Ammon's horn (tissue), 1 donor: ENCODE data around the gene EXOC2.

Source experiments
- DNase-seq: peaks from one replicate; pipeline ENCODE4 v3.0.0-alpha.2; 2016; ENCODE audit warnings: low spot score

Gene EXOC2

DNA sequence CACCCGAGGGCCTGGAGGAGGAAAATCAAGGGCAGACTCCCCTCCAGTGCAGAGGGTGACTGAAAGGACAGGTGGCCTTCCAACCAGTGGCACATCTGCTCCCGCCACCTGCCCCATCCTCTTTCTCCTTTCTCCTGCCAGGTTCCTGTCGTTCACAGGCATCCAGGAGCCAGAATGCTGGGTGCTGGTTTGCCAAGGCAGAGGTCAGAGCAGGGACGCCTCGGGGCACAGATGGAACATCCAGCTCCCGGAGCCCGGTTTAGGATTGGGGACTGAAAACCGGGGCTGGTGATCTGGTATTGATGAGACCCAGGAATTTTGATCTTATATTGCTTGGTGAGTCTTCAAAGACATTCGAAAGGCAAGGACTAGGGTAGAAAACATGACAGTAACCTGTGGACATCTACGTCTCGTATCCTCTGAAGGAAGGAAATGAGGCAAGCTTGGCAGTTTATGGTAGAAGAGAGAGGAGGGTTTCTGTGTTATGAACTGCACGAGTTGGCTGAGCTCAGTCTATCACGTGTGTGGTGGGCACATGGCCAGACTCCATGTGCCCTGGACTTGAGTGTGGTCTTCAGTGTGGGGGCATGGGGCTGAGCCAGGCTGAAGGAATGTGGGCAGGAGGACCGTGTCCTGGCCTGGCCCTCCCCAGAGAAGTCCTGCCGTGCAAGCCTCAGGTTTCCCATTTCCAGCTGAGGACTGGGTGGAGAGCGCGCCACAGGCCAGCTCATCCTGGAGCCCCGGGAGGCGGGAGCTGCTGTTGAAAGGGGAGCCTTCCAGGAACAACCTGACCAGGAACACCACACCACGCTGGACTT lies 227.2 kb downstream of the EXOC2 start:
- DNase-seq = no peak

DNA sequence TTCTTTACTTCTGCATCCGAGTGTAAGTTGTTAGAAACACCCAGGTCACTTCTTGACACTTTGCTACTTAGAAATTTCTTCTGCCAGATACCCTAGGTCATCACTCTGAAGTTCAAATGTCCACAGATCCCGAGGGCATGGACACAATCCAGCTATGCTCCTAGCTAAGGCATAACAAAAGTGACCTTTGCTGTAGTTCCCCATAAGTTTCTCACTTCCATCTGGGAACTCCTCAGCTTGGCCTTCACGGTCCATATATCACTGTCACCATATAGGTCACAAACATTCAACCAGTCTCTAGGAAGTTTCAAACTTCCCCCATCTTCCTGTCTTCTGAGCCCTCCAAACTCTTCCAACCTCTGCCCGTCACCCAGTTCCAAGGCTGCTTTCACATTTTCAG lies 236.1 kb downstream of the EXOC2 start:
- DNase-seq = no peak

DNA sequence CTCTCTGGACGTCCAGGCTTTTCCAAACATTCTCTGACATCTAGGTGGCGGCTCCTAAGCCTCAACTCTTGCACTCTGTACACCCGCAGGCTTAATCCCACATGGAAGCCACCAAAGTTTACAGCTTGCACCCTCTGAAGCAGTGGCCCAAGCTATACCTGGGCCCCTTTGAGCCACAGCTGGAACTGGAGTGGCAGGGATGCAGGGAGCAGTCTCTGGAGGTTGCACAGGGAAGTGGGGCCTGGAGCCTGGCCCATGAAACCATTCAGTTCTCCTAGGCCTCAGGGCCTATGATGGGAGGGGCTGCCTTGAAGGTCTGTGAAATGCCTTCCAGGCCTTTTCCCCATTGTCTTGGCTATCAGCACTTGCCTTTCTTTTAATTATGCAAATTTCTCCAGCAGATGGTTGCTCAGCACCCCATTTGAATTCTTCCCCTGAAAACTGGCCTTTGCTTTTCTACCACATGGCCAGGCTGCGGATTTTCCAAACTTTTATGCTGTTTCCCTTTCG lies 236.5 kb downstream of the EXOC2 start:
- no peak for DNase-seq

DNA sequence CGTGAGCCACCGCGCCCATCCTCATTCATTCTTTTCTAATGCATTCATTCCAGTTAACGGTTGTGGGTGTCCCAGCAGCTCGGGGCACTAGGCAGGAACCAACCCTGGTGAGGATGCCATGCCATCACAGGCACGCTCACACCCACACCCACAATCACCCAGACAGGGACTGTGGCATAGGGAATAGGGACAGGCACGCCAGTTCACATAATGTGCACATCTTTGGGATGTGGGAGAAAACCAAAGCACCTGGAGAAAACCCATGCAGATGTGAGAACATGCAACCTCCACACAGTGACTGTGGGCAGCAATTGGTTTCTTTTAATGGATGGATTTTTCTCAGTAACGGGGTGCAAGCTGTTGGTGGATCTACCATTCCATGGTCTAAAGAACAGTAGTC lies 237.1 kb downstream of the EXOC2 start:
- no peak for DNase-seq

DNA sequence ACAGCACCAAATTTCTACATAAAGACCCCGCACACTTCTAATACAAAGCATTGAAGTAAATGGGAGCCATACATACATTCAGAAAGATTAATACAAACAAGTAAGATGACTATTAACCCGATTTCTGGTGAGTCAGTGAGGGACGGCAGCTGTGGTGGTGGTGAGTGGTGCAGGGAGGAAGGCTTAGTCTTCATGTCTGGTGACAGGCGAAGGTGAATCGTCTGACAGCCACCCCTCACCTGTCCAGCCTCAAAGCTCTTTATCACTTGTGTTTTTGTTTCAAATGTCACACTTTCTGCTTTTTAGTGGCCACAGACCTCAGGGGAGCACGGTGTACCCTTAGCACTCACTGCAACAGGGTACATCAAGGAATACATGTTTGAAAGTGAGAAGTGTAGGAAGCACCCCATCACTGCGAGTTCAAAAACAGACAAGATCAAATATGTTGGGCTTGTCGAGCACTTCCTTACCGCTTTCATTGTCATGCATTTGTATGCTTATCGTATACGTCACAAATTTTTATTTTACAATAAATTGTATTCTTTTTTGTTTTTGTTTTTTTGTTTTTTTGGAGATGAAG lies 237.8 kb downstream of the EXOC2 start:
- no peak for DNase-seq

DNA sequence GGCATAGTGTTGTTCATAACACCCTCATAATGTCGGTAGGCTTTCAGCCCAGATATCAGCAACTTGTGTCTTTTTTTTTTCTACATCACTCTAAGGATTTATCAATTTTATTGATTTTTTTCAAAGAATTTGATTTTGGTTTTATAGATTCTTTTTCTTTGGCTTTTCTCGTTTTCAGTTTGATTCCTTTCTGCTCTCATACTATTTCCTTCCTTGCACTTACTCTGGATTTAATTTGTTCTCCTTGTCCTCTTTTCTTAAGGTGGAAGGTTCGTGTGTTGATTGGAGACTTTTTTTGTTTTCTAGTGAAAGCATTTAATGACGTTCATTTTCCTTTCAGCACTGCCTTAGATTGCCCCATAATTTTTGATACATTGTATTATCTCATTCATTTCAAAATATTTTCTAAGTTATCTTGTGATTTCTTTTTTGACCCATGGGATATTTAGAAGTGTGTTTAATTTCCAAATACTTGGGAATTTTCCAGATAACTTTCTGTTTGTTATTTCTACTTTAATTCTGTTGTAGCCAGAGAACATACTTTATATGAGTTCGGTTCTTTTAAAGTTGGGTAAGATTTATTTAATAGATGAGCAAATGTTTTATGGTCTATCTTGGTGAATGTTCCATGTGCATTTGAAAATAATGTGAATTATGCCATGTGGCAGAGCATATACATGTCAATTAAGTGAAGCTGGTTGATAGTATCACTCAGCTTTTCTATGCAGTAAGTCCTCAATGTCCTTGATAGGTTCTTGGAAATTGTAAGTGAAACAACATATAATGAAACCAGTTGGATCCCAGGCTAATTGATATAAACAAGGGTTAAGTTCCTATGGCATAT lies 238.6 kb downstream of the EXOC2 start:
- no peak for DNase-seq

DNA sequence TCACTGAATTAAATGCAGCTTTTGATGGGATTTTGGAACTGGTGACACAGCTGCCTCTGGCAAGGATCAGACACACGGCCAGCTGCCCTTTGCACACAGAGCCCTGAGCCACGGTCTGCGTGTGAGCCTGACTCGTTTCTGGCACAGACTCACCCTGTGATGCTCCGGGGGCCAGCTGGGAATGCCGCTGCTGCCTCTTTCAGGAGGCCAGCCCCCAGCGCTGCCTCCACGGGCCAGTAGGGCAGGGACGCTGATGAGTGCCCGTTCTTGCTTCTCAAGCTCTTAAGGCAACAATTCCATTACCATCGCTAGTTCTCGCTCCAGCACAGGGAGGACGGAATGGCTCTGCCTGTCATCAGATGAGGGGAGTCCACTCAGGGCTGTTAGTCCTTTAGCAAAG lies 239.8 kb downstream of the EXOC2 start:
- DNase-seq = peak; percentile 89

DNA sequence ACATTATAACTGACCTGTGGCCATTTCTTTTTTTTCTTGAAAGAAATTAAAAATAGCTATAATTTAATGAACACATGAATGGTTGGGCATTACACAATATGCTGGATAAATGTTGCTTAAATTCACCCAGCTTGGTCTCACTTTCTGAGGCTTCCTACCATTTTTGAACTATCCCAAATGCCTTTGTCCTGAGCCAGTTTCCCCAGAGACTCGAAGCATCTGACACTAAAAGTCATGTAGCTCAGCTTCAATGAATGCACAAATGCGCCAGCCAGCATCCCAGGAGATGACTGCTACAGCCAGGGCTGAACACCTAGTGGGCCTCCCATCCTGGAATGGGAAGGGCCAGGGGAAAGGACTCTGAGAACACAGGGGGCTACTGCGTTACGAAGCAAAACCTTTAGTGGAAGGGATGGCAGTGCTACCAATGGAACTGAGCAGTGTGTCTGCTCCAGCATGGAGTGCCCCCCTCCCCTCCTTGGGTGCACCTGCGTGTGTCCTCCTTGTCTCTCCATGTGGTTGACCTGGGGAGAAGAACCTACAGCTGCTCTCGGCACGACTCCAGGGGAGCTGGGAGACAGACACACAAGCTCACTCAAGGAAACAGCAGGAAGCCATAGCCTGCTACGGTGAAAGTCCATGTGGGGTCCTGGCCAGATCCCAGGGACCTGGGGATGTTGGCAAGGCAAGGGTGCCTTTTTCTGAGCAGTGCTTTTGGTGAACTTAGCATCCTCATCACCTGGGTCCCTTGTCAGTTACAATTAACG lies 240.5 kb downstream of the EXOC2 start:
- no peak for DNase-seq

DNA sequence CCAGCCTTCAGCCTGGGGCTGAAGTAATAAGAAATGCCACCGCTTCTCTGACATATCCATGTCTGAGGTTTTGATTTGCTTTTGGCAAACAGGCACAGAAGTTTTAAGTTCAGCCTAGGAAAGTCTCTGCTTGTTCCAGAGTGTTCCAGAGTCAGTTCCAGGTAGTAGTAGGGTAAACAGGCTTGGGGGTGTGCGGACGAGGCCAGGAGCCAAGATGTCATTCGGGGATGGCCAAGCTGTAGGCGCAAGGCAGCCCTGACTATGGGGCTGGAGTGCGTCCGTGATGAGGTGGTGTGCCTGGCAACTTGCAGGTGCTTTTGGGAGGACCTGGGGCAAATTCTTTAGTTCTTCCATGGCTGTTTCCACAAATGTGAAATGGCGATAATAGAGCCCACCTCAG lies 241.1 kb downstream of the EXOC2 start:
- no peak for DNase-seq

DNA sequence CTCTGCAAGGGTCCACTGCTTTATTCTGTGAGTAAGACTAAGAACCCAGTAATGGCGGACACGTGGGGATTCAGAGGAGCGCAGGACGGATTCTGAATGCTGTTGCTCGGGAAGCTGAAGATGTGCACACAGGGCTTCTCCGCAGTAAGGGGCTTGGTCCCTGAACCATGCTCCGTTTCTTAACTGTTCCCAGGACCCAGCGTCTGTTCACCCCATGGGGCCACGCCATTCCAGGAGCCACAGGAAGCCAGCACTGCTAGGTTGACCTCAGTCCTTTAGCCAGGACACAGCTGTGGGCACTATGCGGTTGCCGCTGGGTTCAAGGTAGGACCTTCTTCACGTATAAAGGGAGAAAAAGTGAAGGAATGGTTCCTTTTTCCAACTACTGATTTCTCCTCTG lies 241.6 kb downstream of the EXOC2 start:
- no peak for DNase-seq

DNA sequence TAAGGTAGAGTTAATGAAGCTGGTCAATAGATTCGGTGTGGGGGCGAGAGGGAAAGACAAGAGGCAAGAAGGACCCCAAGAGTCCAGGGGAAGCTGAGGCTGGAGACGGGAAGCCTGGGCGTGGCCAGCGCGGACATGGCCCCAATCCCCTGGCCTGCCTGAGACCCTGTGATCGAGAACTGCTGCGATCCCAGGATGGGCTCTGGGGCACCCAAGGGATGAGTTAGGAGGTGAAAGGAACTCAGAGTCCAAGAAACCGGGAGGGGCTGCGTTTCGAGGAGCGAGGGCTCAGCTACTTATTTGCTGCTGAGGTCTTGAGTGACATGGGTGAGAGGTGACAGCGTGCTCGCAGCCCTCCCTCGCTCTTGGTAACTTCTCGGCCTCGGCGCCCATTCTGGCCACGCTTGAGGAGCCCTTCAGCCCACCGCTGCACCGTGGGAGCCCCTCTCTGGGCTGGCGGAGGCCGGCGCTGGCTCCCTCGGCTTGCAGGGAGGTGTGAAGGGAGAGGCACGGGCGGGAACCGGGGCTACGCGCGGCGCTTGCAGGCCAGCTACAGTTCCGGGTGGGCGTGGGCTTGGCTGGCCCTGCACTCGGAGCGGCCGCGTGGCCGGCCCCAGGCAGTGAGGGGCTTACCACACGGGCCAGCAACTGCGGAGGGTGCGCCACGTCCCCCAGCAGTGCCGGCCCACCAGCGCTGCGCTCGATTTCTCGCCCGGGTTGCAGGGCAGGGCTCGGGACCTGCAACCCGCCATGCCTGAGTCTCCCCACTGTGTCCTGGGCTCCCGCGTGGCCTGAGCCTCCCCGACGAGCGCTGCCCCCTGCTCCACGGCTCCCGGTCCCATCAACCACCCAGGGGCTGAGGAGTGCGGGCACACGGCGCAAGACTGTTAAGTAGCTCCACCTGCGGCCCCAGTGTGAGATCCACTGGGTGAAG lies 243.2 kb downstream of the EXOC2 start:
- no peak for DNase-seq

DNA sequence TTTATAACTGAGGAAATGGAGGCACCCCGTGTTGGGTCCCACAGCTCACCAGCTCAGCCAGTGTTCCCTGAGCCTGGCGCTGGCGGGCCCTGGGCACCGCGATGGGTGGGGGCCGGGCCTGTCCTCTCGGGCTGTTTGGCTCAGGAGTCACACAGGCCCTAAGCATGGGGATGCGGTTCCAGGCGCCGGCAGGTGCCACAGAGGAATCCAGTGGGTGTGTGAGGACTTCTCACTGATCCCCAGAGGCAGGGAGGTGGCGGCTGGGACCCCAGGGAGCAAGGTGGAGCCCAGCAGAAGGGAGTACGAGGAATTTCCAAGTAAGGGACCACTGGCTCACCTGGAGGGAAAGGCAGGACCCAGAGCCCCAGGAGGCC lies 243.9 kb downstream of the EXOC2 start:
- DNase-seq = no peak

DNA sequence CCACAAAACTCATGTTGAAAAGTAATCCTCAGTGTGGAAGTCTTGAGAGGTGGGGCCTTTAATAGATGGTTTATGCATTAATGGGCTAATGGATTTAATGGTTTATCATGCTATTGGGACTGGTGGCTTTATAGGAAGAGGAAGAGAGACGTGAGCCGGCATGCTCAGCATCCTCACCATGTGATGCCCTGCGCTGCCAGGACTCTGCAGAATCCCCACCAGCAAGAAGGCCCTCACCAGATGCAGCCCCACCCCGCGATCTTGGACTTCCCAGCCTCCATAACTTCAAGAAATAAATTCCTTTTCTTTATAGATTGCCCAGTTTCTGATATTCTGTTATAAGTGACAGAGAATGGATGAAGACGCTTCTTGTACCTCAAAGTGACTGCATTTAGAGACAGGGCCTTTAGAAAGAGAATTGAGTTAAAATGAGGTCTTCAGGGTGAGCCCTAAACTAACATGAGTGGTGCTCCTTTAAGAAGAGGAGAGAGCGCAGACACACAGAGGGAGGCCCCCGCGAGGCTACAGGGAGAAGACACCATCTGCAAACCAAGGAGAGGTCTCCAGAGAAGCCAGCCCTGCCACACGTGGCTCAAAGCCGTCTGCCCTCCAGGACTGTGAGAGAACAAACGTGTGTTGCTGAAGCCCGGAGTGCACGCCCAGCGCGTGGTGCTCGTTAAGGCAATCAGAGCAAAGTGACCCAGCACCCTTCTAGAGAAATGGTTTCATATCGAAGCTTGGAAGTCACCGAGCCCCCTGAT lies 244.5 kb downstream of the EXOC2 start:
- DNase-seq = no peak

DNA sequence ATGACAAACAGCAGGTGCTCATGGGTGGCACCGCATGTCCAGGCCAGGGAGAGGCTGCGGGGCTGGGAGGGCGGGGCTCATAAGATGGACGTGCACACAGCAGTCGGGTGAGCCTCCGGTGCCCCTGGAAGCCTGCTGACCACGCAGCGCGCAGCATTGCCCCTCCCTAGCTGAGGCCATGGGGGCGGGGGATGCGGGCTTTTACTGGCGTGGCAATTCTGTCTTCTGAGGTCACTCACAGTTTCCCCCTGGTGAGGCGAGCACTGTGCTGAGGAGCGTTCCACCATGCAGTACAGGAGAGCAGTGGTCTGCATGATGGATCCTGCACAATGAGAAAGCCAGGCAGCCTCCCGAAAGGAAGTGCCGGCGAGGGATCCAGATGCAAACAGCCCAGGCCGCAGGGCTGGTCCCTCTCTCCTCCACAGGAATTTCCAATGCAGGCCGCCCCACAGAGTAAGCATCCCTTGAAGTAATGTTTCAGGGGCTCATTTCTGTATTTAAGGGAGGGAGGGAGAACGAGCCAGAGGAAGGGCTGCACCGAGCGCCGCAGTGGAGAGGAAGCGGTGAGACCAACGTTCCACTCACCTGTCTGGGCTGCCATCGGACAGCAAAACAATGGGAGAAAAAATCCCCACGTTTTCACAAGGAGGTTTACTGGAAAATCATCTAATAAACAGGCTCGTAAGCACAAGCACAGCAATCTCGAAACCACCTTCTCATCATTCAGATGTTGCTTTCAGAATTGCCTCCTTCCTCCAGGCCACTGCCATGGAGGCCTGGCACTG lies 245.4 kb downstream of the EXOC2 start:
- no peak for DNase-seq

DNA sequence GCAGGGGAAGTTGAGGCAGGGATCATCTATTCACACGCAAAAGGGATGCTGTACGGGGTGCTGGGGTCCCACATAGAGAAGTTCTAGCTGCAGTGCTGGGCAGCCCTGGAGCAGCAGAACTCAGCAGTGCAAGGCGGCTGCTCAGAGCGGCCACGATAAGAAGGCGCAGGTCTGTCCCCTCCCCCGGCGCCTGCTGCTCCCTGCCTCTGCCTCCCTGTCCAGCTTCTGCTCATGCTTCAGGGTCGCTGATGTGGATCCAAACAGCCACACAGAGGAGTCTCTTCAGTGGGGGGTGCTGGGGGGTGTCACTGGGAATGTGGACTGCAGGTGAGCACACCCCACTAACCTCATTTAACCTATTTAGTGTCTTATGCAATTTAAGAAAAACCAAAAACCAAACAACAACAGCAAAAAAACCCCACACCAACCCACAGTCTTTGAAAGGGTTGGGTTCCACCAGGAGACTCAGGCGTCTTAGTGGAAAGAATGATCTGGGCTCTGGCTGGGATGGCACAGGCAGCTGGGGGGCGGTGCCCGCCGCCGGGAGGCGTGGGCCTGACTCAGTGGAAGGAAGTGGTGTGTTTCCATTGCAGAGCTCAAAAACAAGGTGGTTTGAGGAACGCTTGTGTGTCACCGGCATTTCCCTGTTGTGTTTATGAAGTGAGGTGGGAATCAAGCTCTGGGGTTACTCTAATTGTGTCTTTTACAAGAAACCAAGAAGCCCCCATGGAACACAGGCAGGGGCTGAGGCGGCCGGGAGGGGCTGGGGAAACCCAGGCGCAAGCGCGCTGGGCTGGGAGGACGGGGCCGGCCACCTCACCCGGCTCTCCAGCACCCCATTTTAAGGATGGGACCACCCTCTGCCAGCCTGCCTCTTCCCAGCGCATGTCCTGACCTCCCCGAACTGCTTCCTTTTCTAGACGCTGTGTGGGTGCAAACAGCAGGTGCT lies 246.2 kb downstream of the EXOC2 start:
- no peak for DNase-seq

DNA sequence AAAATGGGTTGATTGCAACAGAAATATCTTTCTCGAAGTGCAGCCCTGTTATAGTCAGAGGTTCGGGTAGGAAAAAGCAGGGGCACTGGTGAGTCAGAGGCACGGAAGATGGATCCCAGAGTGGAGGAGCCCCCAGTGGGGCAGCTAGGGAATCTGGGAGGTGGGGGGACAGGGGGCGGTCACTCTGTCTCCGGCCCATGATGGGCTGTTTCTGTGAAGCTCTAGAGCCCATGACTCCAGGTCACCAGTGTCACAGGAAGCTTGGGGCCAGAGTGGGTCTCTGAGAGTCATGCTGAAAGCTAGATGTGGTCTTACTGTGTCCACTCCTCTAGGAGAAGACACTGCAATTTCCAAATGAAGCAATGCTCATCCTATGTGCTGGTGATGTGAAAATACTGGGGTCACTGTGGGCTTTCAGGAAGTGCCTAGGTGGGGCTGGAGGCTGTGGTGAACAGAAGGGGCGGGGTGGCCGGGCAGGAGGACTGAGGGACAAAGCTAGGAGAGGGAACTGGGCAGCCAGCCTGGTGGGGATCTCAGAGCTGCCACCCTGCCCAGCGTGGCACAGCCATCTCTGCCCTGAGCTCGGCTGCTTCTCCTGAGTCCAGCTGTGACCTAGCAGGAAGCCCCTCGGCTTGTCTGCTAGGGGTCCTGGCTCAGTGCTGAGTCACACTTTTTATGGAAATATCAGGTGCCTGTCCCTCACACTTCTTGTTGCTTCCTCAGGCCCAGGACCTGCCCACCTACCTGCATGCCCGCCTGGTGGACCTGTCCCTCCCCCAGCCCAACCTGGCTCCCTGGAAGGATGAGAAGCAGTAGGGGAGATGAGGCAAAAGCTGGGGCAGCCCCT lies 247.1 kb downstream of the EXOC2 start:
- DNase-seq = no peak

DNA sequence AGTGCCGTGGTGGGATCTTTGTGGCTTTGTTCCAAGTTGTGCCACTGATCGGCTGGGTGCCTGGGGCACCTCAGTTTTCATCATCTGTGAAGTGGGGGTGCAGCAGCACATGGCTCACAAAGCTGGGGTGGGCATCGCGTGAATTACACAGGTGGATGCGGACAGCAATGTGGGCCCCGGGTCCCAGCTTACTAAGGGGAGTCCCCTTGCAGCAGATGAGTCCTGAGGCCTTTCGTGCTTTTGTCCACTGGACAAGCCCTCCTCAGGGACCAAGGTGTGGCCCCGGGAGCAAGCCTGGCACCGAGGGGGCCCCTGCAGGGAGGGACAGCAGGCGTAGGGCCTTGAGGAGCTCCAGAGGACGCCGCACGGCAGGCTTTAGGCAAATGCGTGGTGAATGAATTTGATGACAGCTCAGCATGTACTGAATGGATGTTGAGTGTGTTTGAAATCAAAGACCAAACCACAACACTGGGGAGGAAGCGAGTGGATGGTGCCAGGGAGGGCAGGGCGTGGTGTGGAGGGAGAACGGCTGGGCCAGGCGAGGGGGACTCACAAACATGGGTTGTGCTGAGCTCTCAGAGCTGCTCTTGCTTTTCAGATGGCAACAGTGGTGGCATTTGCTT lies 248.2 kb downstream of the EXOC2 start:
- DNase-seq = no peak
